Pancreas (tissue), 10 donors: ENCODE measurements around the gene EGLN1. TPM values are rescaled to one million over a fixed set of nuclear protein-coding genes. Genes with fewer than 3 reads are reported as not detected.

Source experiments
- ATAC-seq, 4 donors: fragments of 200-7000 bp; cut with Tn5 transposase; one replicate each; pipeline versions ENCODE4 v1.8.0 to v1.9.1; 2020; ENCODE audit warnings: mild to moderate bottlenecking in 4 of 4, moderate library complexity in 4 of 4
- DNase-seq, 6 donors: peaks; one replicate each; pipeline ENCODE4 v3.0.0-alpha.2; 2020
- FAIRE-seq: peaks from 2 replicates; lab custom pipeline; 2012; peaks lifted over from hg19 to GRCh38; lab: Jason Lieb, UNC
- H3K27ac ChIP-seq, 4 donors: fragments of 200-600 bp; sonication (generic); 1 replicate in 3 of 4; 2 replicates in 1 of 4; pipeline versions ENCODE4 v1.5.0 to v1.8.0; 2020
- H3K27me3 ChIP-seq, 4 donors: fragments of 200-600 bp; one replicate each; pipeline ENCODE4 v1.8.0; 2021
- H3K36me3 ChIP-seq, 3 donors: fragments of 200-600 bp; sonication (generic) in 1 of 3; one replicate each; pipeline versions ENCODE4 v1.5.0 to v1.8.0; 2020 to 2021
- H3K4me1 ChIP-seq, 3 donors: fragments of 200-600 bp; one replicate each; pipeline ENCODE4 v1.8.0; 2021
- H3K4me3 ChIP-seq, 4 donors: fragments of 200-600 bp; sonication (generic) in 2 of 4; one replicate each; pipeline versions ENCODE4 v1.5.0 to v1.8.0; 2020 to 2021
- H3K9me3 ChIP-seq, 4 donors: fragments of 200-600 bp; one replicate each; pipeline ENCODE4 v1.8.0; 2021
- WGBS, 2 donors: extraction: QIAGEN DNeasy Blood & Tissue Kit; methylation state at CpG; one replicate each; pipeline ENCODE4 v1.1.7; 2013; 5-methylcytosine and 5-hydroxymethylcytosine counted together
- intact Hi-C, 3 donors: fragments of 100-400 bp; cut with DNase I; formaldehyde crosslinking; loops; one replicate each; pipeline versions ENCODE4 v1.11.1 to v1.14.2; 2022
- polyA plus RNA-seq, 2 donors: library from polyadenylated mRNA; stranded (reverse); fragments of 200-250 nt; gene quantifications; one replicate each; pipeline ENCODE4 v1.2.3, GENCODE V29; 2013
- total RNA-seq, 6 donors: library from RNA; stranded (reverse); fragmentation: NEBNext Ultra II Directional in 4 of 6; extraction: Animal tissue kit (Norgen Biotek cat#: 25700) in 4 of 6; gene quantifications; one replicate each; pipeline versions ENCODE4 v1.2.1 to v1.2.4, GENCODE V29; 2021 to 2023
- TF ChIP-seq, protein P1 (sequence below), 4 donors: fragments of 200-600 bp; sonication (generic) in 3 of 4; IDR thresholded peaks; one replicate each; pipeline versions ENCODE4 v1.5.0 to v1.8.0; 2021; ENCODE audit warnings: antibody characterized with exemption in 4 of 4
- donor health status: healthy with polysubstance abuse.
- donor health status: DM: no; HTN: no; CAD: no; lungs with moderate emphysema.
- donor health status: DM: no; HTN: no; CAD: no.
- donor health status: control.
- donor health status: control.
- donor health status: Bipolar disorder and iron deficiency.
- donor health status: DM: yes; HTN: yes; CAD: no.
- donor health status: DM: no; HTN: no; CAD: no.
- donor health status: DM: no; HTN: no; CAD: no.
- donor health status: DM: yes; HTN: yes; CAD: no.

The EGLN1 gene
- total and polyA plus RNA-seq, 8 donors, result 6.8 to 27.0 (median 16.7) TPM

DNA sequence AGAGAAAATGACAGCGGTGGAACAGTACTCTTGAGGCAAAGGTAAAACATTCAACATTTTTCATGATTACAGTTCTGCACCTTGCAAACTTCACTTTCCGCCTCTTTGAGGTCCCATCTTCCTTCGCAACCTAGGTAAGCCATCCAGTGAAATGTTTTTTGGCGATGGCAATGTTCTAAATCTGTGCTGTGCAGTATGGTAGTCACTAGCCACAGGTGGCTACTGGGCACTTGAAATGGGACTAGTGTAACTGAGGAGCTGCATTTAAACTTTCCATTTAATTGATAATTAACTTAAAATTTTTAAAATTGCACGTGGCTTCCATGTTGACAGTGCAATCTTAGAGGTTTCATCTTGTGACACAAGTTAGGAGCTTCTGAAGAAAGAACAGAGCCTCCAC, 97.4 kb downstream of the EGLN1 start:
- no peaks in the 10 kb centered on the region for H3K9me3 ChIP-seq
- no peak for ATAC-seq
- DNase-seq, result no peak
- TF ChIP-seq, protein P1, sequence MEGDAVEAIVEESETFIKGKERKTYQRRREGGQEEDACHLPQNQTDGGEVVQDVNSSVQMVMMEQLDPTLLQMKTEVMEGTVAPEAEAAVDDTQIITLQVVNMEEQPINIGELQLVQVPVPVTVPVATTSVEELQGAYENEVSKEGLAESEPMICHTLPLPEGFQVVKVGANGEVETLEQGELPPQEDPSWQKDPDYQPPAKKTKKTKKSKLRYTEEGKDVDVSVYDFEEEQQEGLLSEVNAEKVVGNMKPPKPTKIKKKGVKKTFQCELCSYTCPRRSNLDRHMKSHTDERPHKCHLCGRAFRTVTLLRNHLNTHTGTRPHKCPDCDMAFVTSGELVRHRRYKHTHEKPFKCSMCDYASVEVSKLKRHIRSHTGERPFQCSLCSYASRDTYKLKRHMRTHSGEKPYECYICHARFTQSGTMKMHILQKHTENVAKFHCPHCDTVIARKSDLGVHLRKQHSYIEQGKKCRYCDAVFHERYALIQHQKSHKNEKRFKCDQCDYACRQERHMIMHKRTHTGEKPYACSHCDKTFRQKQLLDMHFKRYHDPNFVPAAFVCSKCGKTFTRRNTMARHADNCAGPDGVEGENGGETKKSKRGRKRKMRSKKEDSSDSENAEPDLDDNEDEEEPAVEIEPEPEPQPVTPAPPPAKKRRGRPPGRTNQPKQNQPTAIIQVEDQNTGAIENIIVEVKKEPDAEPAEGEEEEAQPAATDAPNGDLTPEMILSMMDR (IDR thresholded peaks at IDR 0.05), result no peak
- H3K36me3 ChIP-seq, result no peaks in the 10 kb centered on the region
- H3K4me1 ChIP-seq, result peaks cover 3 to 11% (median 4%) of the 10 kb centered on the region in 3 donors
- H3K27me3 ChIP-seq, result no peaks in the 10 kb centered on the region
- intact Hi-C loops, result no loop called here
- WGBS, 2 donors, result 84% methylated on average over 5 of the region's 5 CpGs
- no peak for FAIRE-seq
- H3K4me3 ChIP-seq, result no peak overlapping the region
- H3K27ac ChIP-seq, result no peak overlapping the region

DNA sequence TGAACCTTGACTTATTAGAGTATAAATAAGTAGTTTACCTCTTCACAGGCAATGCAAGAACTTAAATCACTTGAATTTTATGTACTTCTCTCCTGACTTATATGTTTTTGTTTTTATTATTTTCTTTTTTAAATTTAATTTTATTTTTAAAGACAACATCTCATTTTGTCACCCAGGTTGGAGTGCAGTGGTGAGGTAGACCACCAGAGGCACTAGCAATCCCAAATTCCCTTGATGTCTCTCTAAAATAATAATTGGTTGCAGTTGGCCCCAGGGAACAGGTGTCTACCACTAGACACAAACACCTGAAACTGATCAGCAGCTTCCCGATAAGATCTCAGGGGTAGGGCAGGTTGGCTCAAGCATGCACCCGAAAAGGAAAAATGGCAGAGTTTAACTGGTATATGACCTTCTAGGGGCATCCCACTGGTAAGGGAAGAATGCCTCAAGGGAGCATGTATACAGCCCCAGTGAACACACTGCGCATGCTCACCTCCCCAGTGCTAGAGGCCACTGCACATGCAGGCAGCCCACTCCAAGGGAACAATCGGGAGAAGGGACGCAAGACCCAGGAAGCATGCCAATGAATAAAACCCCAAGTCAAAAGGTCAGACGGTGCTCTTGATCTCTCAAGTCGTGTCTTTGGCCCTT, 99.1 kb downstream of the EGLN1 start:
- DNase-seq (no peak), FAIRE-seq (no peak), ATAC-seq (no peak)
- no peak overlapping the region for H3K27ac ChIP-seq
- no peaks in the 10 kb centered on the region for H3K36me3 ChIP-seq
- H3K27me3 ChIP-seq, result no peaks in the 10 kb centered on the region
- H3K4me3 ChIP-seq, result no peak overlapping the region
- H3K9me3 ChIP-seq, result no peaks in the 10 kb centered on the region
- intact Hi-C loops, result no loop called here
- peaks cover 3 to 11% (median 4%) of the 10 kb centered on the region in 3 donors for H3K4me1 ChIP-seq
- WGBS, 2 donors, result 79 to 85% methylated on average over 7 of the region's 7 CpGs
- TF ChIP-seq, protein P1 (IDR thresholded peaks at IDR 0.05), result no peak

DNA sequence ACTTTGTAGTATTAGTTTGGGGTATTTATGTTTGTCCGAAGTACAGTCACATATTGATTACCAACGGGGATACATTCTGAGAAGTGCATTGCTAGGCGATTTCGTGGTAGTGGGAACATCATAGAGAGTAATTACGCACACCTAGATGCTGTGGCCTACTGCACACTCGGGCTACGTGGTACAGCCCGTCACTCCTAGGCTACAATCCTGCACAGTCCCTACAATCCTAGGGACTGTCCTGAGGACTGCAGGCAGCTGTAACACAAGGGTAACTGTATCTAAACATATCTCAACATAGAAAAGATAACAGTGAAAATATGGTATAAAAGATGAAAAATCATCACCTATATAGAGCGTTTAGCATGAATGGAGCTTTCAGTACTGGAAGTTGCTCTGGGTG, 103.0 kb downstream of the EGLN1 start:
- H3K9me3 ChIP-seq, result no peaks in the 10 kb centered on the region
- H3K4me3 ChIP-seq, result no peak overlapping the region
- H3K27me3 ChIP-seq, result no peaks in the 10 kb centered on the region
- H3K4me1 ChIP-seq, result no peaks in the 10 kb centered on the region
- intact Hi-C loops, result no loop called here
- H3K36me3 ChIP-seq, result no peaks in the 10 kb centered on the region
- no peak for ATAC-seq
- no peak for DNase-seq
- H3K27ac ChIP-seq, result no peak overlapping the region
- no peak for FAIRE-seq
- WGBS, 2 donors, result 81 to 87% methylated on average over 9 of the region's 9 CpGs
- TF ChIP-seq, protein P1 (IDR thresholded peaks at IDR 0.05), result no peak

DNA sequence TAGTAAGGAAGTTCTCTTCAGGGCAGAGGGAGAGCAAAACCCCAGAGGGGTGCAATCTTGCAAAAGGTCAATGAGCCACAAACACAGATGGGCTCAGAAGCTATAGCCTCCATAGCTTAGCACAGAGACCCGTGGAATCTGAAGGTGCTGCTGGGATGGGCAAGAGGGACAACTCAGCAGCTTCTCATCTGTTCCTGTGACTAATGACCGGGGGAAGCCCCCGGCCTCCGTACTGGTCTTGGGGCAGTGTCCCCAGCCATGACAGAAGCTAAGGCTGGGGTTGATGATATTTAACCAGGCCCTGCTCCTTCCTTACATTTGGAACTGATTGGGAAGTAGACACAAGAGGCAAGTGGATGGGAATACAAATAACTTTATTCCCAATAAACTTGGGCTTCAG, 103.5 kb downstream of the EGLN1 start:
- DNase-seq, result no peak

DNA sequence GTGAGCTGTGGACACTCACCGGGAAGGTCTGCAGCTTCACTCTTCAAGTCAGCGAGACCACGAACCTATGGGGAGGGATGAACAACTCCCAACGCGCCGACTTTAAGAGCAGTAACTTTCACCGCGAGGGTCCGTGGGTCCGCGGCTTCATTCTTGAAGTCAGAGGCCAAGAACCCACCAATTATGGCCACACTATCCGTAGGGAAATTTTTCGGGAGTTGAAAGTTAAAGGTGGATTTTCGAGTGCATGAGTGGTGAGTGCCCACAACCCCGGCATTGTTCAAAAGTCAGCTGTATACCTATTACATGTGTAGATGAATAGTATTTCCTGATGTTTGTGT, 104.1 kb downstream of the EGLN1 start:
- no peaks in the 10 kb centered on the region for H3K4me1 ChIP-seq
- H3K4me3 ChIP-seq, result no peak overlapping the region
- DNase-seq (no peak), FAIRE-seq (no peak), ATAC-seq (no peak)
- H3K27me3 ChIP-seq, result no peaks in the 10 kb centered on the region
- H3K9me3 ChIP-seq, result no peaks in the 10 kb centered on the region
- TF ChIP-seq, protein P1 (IDR thresholded peaks at IDR 0.05), result no peak
- H3K27ac ChIP-seq, result no peak overlapping the region
- intact Hi-C loops, result no loop called here
- WGBS, 2 donors, result 91 to 93% methylated on average over 15 of the region's 15 CpGs
- H3K36me3 ChIP-seq, result no peaks in the 10 kb centered on the region

More for the DNA sequence above, 103.5 kb downstream of the EGLN1 start:
- no peak overlapping the region for H3K27ac ChIP-seq
- intact Hi-C loops, result no loop called here
- H3K4me3 ChIP-seq, result no peak overlapping the region
- H3K4me1 ChIP-seq, result no peaks in the 10 kb centered on the region
- no peaks in the 10 kb centered on the region for H3K36me3 ChIP-seq
- no peaks in the 10 kb centered on the region for H3K9me3 ChIP-seq
- 80 to 93% methylated on average over 4 of the region's 4 CpGs for WGBS, 2 donors
- no peaks in the 10 kb centered on the region for H3K27me3 ChIP-seq
- FAIRE-seq (no peak), ATAC-seq (no peak)
- TF ChIP-seq, protein P1 (IDR thresholded peaks at IDR 0.05), result no peak
